Neural crest cell (in vitro differentiated cells): Measurements from ENCODE around the gene FLOT1. TPM values are rescaled to one million over a fixed set of nuclear protein-coding genes. Genes with fewer than 3 reads are reported as not detected.

Source experiments
- DNase-seq: peaks from one replicate; pipeline ENCODE4 v3.0.0; 2021; ENCODE audit warnings: low read depth, mixed read lengths, low spot score
- H3K27ac Mint-ChIP-seq: one replicate; pipeline ENCODE4 v1.8.0; 2021; ENCODE audit warnings: mild to moderate bottlenecking, mixed read lengths; ENCODE audit not compliant: unreplicated experiment
- H3K27me3 Mint-ChIP-seq: 2 replicates; pipeline ENCODE4 v1.8.0; 2021; ENCODE audit warnings: low read depth, mild to moderate bottlenecking, mixed read lengths
- H3K36me3 Mint-ChIP-seq: 2 replicates; pipeline ENCODE4 v1.8.0; 2021; ENCODE audit warnings: low read depth, mild to moderate bottlenecking, mixed read lengths
- H3K4me1 Mint-ChIP-seq: 2 replicates; pipeline ENCODE4 v1.8.0; 2021; ENCODE audit warnings: mixed read lengths
- H3K4me3 Mint-ChIP-seq: one replicate; pipeline ENCODE4 v1.8.0; 2021; ENCODE audit warnings: mild to moderate bottlenecking, mixed read lengths
- H3K9me3 Mint-ChIP-seq: 2 replicates; pipeline ENCODE4 v1.8.0; 2021; ENCODE audit warnings: mixed read lengths
- total RNA-seq: library from RNA; stranded (reverse); gene quantifications from 2 replicates; pipeline ENCODE4 v1.2.1, GENCODE V29; 2021
- TF ChIP-seq, protein P1 (sequence below): fragments of 200-600 bp; sonication (generic); conservative IDR thresholded peaks from 2 replicates; pipeline ENCODE4 v1.5.0; 2021; ENCODE audit warnings: antibody characterized with exemption, mild to moderate bottlenecking

Gene FLOT1
- total RNA-seq, 1 donor from 2014 or later: 100 TPM

GRCh38 chr6:30703821-30704220, 38.7 kb downstream of the FLOT1 start:
- Mint-ChIP-seq H3K9me3 (no peaks in the 10 kb centered on the region), H3K4me1 (no peaks in the 10 kb centered on the region), H3K36me3 (peaks cover 44% of the 10 kb centered on the region), H3K27me3 (no peaks in the 10 kb centered on the region), H3K4me3 (no peak overlapping the region), H3K27ac (no peak overlapping the region)
- TF ChIP-seq, protein P1, sequence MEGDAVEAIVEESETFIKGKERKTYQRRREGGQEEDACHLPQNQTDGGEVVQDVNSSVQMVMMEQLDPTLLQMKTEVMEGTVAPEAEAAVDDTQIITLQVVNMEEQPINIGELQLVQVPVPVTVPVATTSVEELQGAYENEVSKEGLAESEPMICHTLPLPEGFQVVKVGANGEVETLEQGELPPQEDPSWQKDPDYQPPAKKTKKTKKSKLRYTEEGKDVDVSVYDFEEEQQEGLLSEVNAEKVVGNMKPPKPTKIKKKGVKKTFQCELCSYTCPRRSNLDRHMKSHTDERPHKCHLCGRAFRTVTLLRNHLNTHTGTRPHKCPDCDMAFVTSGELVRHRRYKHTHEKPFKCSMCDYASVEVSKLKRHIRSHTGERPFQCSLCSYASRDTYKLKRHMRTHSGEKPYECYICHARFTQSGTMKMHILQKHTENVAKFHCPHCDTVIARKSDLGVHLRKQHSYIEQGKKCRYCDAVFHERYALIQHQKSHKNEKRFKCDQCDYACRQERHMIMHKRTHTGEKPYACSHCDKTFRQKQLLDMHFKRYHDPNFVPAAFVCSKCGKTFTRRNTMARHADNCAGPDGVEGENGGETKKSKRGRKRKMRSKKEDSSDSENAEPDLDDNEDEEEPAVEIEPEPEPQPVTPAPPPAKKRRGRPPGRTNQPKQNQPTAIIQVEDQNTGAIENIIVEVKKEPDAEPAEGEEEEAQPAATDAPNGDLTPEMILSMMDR: no peak
- DNase-seq: no peak

- no peak for DNase-seq
- H3K4me3 Mint-ChIP-seq: no peak overlapping the region
- H3K27ac Mint-ChIP-seq: no peak overlapping the region
- H3K9me3 Mint-ChIP-seq: no peaks in the 10 kb centered on the region
- TF ChIP-seq, protein P1: no peak
- H3K27me3 Mint-ChIP-seq: no peaks in the 10 kb centered on the region
- H3K4me1 Mint-ChIP-seq: no peaks in the 10 kb centered on the region
- H3K36me3 Mint-ChIP-seq: peaks cover 43% of the 10 kb centered on the region
Measured at GRCh38 chr6:30703011-30703410, 39.5 kb downstream of the FLOT1 start.

DNA sequence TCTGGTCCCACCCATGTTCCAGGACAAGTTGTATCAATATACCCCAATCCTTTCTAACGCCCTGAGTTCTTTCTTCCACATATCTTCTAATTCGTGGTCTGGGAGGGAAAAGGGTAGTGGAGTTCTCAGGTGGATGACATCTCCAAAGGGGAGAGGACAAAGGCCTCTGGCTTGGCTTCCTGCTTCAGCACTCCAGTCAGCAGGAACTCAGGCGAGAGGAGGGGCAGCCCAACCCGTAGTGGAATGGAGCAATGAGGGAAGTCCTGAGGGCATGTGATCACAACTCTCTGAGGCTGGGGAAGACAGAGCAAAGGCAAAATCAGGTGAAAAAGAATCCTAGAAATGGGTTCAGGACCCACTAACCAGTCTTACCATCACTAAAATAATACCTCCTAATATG, 42.1 kb downstream of the FLOT1 start:
- no peaks in the 10 kb centered on the region for H3K27me3 Mint-ChIP-seq
- no peaks in the 10 kb centered on the region for H3K4me1 Mint-ChIP-seq
- TF ChIP-seq, protein P1: no peak
- no peak for DNase-seq
- H3K4me3 Mint-ChIP-seq: no peak overlapping the region
- peak overlapping the region; percentile 71 for H3K27ac Mint-ChIP-seq
- H3K36me3 Mint-ChIP-seq: peaks cover 29% of the 10 kb centered on the region
- H3K9me3 Mint-ChIP-seq: no peaks in the 10 kb centered on the region

DNA sequence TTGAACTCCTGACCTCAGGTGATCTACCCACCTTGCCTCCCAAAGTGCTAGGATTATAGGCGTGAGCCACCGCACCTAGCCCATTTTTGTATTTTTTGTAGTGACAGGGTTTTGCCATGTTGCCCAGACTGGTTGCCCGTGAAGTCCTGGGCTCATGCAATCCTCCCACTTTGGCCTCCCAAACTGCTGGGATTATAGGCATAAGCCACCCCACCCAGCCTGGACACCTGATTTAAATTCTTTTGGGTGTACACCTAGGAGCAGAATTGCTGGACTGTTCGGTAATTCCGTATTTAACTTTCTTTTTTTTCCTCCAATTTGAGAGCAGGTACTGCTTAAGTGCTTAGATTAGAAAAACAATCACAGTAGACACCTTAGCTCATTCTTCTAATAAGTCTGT, 46.1 kb downstream of the FLOT1 start:
- Mint-ChIP-seq H3K27ac (no peak overlapping the region), H3K9me3 (peaks cover 2% of the 10 kb centered on the region), H3K36me3 (peaks cover 3% of the 10 kb centered on the region), H3K4me3 (no peak overlapping the region), H3K4me1 (peaks cover 8% of the 10 kb centered on the region), H3K27me3 (no peaks in the 10 kb centered on the region)
- no peak for DNase-seq
- TF ChIP-seq, protein P1: no peak

GRCh38 chr6:30691208-30691847, 51.2 kb downstream of the FLOT1 start:
- Mint-ChIP-seq H3K27me3 (no peaks in the 10 kb centered on the region), H3K27ac (peak overlapping the region; percentile 73), H3K4me1 (peaks cover 47% of the 10 kb centered on the region), H3K36me3 (no peaks in the 10 kb centered on the region), H3K4me3 (peak overlapping the region; percentile 86), H3K9me3 (peaks cover 2% of the 10 kb centered on the region)
- DNase-seq: no peak
- TF ChIP-seq, protein P1: no peak
